Stimulated activated CD4-positive, alpha-beta T cell treated with anti-CD3 and anti-CD28 coated beads, Interleukin-12 subunit alpha, Interleukin-12 subunit beta, amount 100 ng/mL, for 24 hours (primary cell): ENCODE data around the gene USP24.
A peak's percentile ranks its signal among the peaks of the same experiment; 100 is the strongest.
"Not testable (repeated sequence)": the region's sequence is repeated elsewhere in the genome, so short reads cannot be mapped to it uniquely, and the experiment has no call there.

ENCODE experiments used
- DNase-seq, 2 experiments: peaks; one replicate each; pipeline ENCODE4 v3.0.0-alpha.2; 2020; ENCODE audit warnings: low read depth in 2 of 2

USP24 gene

GRCh38 chr1:55037733-55038551 lies 177.2 kb downstream of the USP24 start:
- DNase-seq = no peak

- DNase-seq = no peak
Measured at GRCh38 chr1:55035904-55036303, 179.3 kb downstream of the USP24 start.

- DNase-seq = no peak
Measured at GRCh38 chr1:55034476-55035133, 180.6 kb downstream of the USP24 start.

GRCh38 chr1:55033265-55033614 lies 181.9 kb downstream of the USP24 start:
- DNase-seq = no peak

- not testable (repeated sequence) for DNase-seq
Measured at GRCh38 chr1:55031098-55031497, 184.1 kb downstream of the USP24 start.

- not testable (repeated sequence) for DNase-seq
Measured at GRCh38 chr1:55026682-55027081, 188.5 kb downstream of the USP24 start.

GRCh38 chr1:55024163-55024562 lies 191.0 kb downstream of the USP24 start:
- not testable (repeated sequence) for DNase-seq

- DNase-seq = peak; percentile 31 to 71
Measured at GRCh38 chr1:55021942-55022546, 193.1 kb downstream of the USP24 start.

- no peak for DNase-seq
Measured at GRCh38 chr1:55018395-55018794, 196.8 kb downstream of the USP24 start.
